ENCODE results near the gene SERTAD2.
A peak's percentile ranks its signal among the peaks of the same experiment; 100 is the strongest.

The SERTAD2 gene

GRCh38 chr2:64653109-64654062 lies at the start of gene SERTAD2:
Gene SERTAD2, minus strand, starts transcription at chr2:64653913. Its CDS starts 17,042 bp downstream, at chr2:64636871.
- TF ChIP-seq CTCF (IDR thresholded peaks at IDR 0.05; ENCODE audit: borderline replicate concordance, insufficient read depth, low read depth, low read length): 0 out of 2 replicates have a peak, but pooled peaks have one; percentile 16
- peak within 1 kb of the TSS; percentile 83 for H3K4me3 ChIP-seq (ENCODE audit: low read depth, low read length)

GRCh38 chr2:64700133-64700809 lies 46.6 kb upstream of the SERTAD2 start:
- no peak for TF ChIP-seq CTCF (IDR thresholded peaks at IDR 0.05; ENCODE audit: borderline replicate concordance, insufficient read depth, low read depth, low read length)
- no peak overlapping the region for H3K4me3 ChIP-seq (ENCODE audit: low read depth, low read length)

GRCh38 chr2:64699712-64700111 lies 46.0 kb upstream of the SERTAD2 start:
- peak; percentile 38 for TF ChIP-seq CTCF (IDR thresholded peaks at IDR 0.05; ENCODE audit: borderline replicate concordance, insufficient read depth, low read depth, low read length)
- no peak overlapping the region for H3K4me3 ChIP-seq (ENCODE audit: low read depth, low read length)

- TF ChIP-seq CTCF (IDR thresholded peaks at IDR 0.05; ENCODE audit: borderline replicate concordance, insufficient read depth, low read depth, low read length): no peak
- no peak overlapping the region for H3K4me3 ChIP-seq (ENCODE audit: low read depth, low read length)
Observed at GRCh38 chr2:64698668-64699444, 45.1 kb upstream of the SERTAD2 start.

- TF ChIP-seq CTCF (IDR thresholded peaks at IDR 0.05; ENCODE audit: borderline replicate concordance, insufficient read depth, low read depth, low read length): no peak
- no peak overlapping the region for H3K4me3 ChIP-seq (ENCODE audit: low read depth, low read length)
Observed at GRCh38 chr2:64698177-64698643, 44.5 kb upstream of the SERTAD2 start.

GRCh38 chr2:64697297-64698176 lies 43.8 kb upstream of the SERTAD2 start:
- H3K4me3 ChIP-seq (ENCODE audit: low read depth, low read length): no peak overlapping the region
- no peak for TF ChIP-seq CTCF (IDR thresholded peaks at IDR 0.05; ENCODE audit: borderline replicate concordance, insufficient read depth, low read depth, low read length)

All from GM12875 (cell line).